ENCODE results near the gene DDRGK1. TPM values are rescaled to one million over a fixed set of nuclear protein-coding genes. Genes with fewer than 3 reads are reported as not detected.
"Not testable (repeated sequence)": the region's sequence is repeated elsewhere in the genome, so short reads cannot be mapped to it uniquely, and the experiment has no call there.

Gene DDRGK1
- total RNA-seq, 2 donors from 2014 or later = 60.9 to 90.9 TPM

- Histone ChIP-seq H3K9me3 (no peaks in the 10 kb centered on the region), H3K27ac (no peak overlapping the region), H3K36me3 (no peaks in the 10 kb centered on the region), H3K4me3 (no peak overlapping the region), H3K4me1 (ENCODE audit: control insufficient read depth in 1 of 2, low read depth in 2 of 2) (peaks cover 26 to 57% of the 10 kb centered on the region in 2 donors), H3K27me3 (replicated peaks; ENCODE audit: insufficient read depth) (no peaks in the 10 kb centered on the region)
- DNase-seq (ENCODE audit: low spot score) (no peak), ATAC-seq (ENCODE audit: insufficient number of reproducible peaks, low FRiP score, low read depth) (no peak)
- no peak for TF ChIP-seq CTCF (IDR thresholded peaks at IDR 0.05)
Measured at GRCh38 chr20:3156811-3157619, 47.5 kb downstream of the DDRGK1 start.

DNA sequence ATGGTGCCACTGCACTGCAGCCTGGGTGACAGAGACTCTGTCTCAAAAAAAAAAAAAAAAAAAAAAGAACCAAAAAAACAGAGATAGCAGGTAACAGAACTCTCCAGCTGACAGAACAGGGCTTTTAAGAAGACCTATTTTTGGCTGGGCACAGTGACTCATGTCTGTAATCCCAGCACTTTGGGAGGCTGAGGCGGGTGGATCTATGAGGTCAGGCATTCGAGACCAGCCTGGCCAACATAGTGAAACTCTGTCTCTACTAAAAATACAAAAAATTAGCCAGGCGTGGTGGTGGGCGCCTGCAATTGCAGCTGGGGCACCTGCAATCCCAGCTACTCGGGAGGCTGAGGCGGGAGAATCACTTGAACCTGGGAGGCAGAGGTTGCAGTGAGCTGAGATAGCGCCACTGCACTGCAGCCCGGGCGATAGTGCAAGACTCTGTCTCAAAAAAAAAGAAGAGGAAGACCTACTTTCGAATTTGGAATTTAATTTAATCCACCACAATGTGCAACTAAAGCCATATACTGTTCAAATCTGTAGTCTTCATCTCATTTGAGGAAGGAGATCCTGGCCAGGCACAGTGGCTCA lies 52.3 kb downstream of the DDRGK1 start:
- H3K9me3 ChIP-seq; ATAC-seq (ENCODE audit: insufficient number of reproducible peaks, low FRiP score, low read depth); H3K27me3 ChIP-seq (replicated peaks; ENCODE audit: insufficient read depth); DNase-seq (ENCODE audit: low spot score); H3K4me3 ChIP-seq; H3K27ac ChIP-seq; H3K36me3 ChIP-seq: not testable (repeated sequence)
- H3K4me1 ChIP-seq (ENCODE audit: control insufficient read depth in 1 of 2, low read depth in 2 of 2) = peaks cover 16 to 39% of the 10 kb centered on the region in 2 donors

DNA sequence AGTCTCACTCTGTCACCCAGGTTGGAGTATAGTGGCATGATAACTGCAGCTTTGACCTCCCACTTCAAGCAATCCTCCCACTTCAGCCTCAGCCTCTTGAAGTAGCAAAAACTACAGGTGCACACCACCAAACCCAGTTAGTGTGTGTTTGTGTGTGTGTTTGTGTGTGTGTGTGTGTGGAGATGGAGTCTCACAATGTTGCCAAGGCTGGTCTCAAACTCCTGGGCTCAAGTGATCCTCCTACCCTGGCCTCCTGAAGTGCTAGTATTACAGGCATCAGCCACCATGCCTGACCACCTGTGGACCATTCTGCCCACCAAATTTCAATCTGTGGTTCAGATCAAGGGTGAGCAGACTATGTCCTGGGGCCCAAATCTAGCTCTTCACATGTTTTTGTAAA lies 53.6 kb downstream of the DDRGK1 start:
- Histone ChIP-seq H3K27ac (no peak overlapping the region), H3K4me1 (ENCODE audit: control insufficient read depth in 1 of 2, low read depth in 2 of 2) (peaks cover 12 to 26% of the 10 kb centered on the region in 2 donors), H3K27me3 (replicated peaks; ENCODE audit: insufficient read depth) (no peaks in the 10 kb centered on the region), H3K4me3 (no peak overlapping the region), H3K9me3 (no peaks in the 10 kb centered on the region), H3K36me3 (peaks cover 4% of the 10 kb centered on the region)
- ATAC-seq (ENCODE audit: insufficient number of reproducible peaks, low FRiP score, low read depth) (no peak), DNase-seq (ENCODE audit: low spot score) (no peak)
- no peak for TF ChIP-seq CTCF (IDR thresholded peaks at IDR 0.05)

DNA sequence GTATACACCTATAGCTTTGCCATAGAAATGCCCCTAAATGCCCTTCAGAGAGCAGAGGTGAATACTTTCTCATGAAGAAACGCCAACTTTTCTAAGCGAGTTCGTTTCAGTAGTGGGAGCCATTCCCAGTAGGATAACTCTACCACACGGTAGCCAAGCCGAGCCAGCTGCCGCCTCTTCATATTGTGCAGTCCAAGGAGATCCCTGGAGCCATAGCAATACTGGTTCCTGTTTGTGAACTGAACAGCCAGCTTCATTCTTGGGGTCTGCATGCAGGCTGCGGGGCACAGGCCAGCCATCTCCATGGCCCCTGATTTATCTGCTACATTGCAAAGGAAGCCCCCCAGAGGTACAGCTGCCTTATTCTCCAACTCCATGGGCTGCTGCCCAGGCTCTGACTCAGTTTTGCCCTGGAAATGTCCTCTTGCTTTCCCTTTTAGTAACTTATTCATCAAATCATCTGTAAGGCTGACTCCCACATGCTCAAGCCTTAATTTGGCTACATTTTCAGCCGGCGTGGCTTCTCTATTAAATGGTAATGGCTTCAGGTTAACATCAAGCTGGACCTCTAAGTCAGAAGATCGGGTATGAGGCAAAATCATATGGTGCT lies 57.6 kb downstream of the DDRGK1 start:
- Histone ChIP-seq H3K36me3 (peaks cover 4% of the 10 kb centered on the region), H3K9me3 (no peaks in the 10 kb centered on the region), H3K4me3 (no peak overlapping the region), H3K27me3 (replicated peaks; ENCODE audit: insufficient read depth) (no peaks in the 10 kb centered on the region), H3K4me1 (ENCODE audit: control insufficient read depth in 1 of 2, low read depth in 2 of 2) (peaks cover 0 to 3% of the 10 kb centered on the region in 2 donors), H3K27ac (no peak overlapping the region)
- TF ChIP-seq CTCF (IDR thresholded peaks at IDR 0.05) = no peak
- ATAC-seq (ENCODE audit: insufficient number of reproducible peaks, low FRiP score, low read depth) (no peak), DNase-seq (ENCODE audit: low spot score) (no peak)

- no peak for TF ChIP-seq CTCF (IDR thresholded peaks at IDR 0.05)
- Histone ChIP-seq H3K27ac (no peak overlapping the region), H3K4me1 (ENCODE audit: control insufficient read depth in 1 of 2, low read depth in 2 of 2) (no peaks in the 10 kb centered on the region), H3K9me3 (no peaks in the 10 kb centered on the region), H3K36me3 (no peaks in the 10 kb centered on the region), H3K27me3 (replicated peaks; ENCODE audit: insufficient read depth) (no peaks in the 10 kb centered on the region), H3K4me3 (no peak overlapping the region)
- DNase-seq (ENCODE audit: low spot score) (no peak), ATAC-seq (ENCODE audit: insufficient number of reproducible peaks, low FRiP score, low read depth) (no peak)
Measured at GRCh38 chr20:3141757-3142156, 62.7 kb downstream of the DDRGK1 start.

Other genes with a start within 250 kb of the DDRGK1 start
- gene GNRH2, start 161.1 kb downstream of the DDRGK1 start, total RNA-seq = not detected
- 10 to 100 TPM; 40.6 to 46.6 TPM for gene MRPS26, start 158.6 kb downstream of the DDRGK1 start, total RNA-seq
- gene OXT, start 133.1 kb downstream of the DDRGK1 start, total RNA-seq = not detected
- gene AVP, start 120.0 kb downstream of the DDRGK1 start, total RNA-seq = not detected
- 10 to 100 TPM; 13.1 to 25.7 TPM for gene FASTKD5, start 44.8 kb downstream of the DDRGK1 start, total RNA-seq
- gene UBOX5, start 44.8 kb downstream of the DDRGK1 start, total RNA-seq = 10 to 100 TPM in 1 of 2 donors, 1 to 10 TPM in 1; 5.3 to 11.9 TPM
- 10 to 100 TPM in 1 of 2 donors, 1 to 10 TPM in 1; 9.5 to 18.1 TPM for gene LZTS3, start 31.1 kb downstream of the DDRGK1 start, total RNA-seq
- gene ITPA, start 4.8 kb upstream of the DDRGK1 start, total RNA-seq = 10 to 100 TPM; 35.1 to 35.7 TPM
- under 1 TPM in 1 of 2 donors, not detected in 1; 0.27 TPM for gene SLC4A11, start 34.5 kb upstream of the DDRGK1 start, total RNA-seq
- 10 to 100 TPM; 24.5 to 27.7 TPM for gene DNAAF9, start 203.0 kb upstream of the DDRGK1 start, total RNA-seq